A204.1 (cell line): Measurements from ENCODE around the gene CGB1.
"Not testable (repeated sequence)": the region's sequence is repeated elsewhere in the genome, so short reads cannot be mapped to it uniquely, and the experiment has no call there.

Source experiments
- FAIRE-seq: peaks from 2 replicates; lab custom pipeline; 2012; peaks lifted over from hg19 to GRCh38; lab: Jason Lieb, UNC

The CGB1 gene

DNA sequence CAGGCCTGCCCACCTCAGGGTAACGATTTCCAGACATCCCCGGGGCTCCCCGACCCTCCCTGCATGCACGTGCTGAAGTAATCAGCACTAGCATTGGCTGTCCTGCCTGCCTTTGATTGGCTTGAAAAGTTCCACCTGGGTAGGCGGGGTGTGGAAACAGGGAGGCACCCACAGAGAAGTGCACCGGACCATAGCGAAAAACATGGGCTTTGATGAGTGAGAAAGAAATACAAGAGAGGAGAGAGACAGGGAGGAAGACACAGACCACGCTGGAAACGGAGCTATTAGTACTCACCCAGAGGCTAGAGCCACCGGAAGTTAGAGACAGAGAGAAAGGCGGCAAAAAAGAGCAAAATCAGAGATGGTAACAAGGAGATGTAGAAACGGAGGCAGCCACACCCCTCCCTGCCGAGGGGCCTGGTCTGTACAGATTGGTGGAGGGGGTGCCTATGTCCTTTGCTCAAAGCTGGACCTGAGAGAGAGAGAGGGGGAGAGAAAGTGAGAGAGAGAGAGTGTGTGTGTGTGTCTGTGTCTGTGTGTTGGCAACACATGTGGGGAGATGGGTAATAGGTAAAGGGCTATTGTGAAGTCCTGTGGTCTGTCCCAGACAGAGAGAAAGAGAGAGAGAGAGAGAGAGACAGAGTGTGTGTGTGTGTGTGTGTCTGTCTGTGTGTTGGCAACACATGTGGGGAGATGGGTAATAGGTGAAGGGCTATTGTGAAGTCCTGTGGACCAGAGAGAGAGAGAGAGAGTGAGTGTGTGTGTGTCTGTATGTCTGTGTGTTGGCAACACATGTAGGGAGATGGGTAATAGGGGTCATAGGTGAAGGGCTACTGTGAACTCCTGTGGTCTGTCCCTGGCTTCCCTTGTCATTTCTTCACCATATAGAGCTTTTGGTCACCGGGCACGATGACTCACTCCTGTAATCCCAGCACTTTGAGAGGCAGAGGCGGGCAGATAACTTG is 15.5 kb downstream of the CGB1 start:
- FAIRE-seq, result no peak

DNA sequence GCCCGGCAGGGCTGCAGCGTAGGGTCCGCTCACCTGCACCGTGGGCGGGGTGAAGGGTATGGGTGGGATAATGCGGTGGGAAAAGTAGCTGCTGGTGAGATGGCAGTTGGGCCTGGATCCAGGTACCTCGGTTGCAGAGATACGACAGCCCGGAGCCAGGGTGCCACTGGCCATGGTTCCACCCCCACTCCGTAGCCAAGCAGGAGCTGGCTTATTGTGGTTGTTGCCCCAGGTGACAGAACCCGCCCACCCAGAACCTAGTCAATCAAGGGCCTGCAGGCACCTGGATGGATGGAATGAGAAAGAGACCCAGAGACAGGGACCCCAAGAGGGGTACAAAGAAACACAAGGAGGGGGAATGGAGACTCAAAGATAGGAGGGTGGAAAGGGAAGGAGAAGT is 16.4 kb downstream of the CGB1 start:
- no peak for FAIRE-seq

GRCh38 chr19:49019242-49019932 is 17.3 kb downstream of the CGB1 start:
- no peak for FAIRE-seq

GRCh38 chr19:49018388-49019241 is 18.1 kb downstream of the CGB1 start:
- FAIRE-seq, result not testable (repeated sequence)

DNA sequence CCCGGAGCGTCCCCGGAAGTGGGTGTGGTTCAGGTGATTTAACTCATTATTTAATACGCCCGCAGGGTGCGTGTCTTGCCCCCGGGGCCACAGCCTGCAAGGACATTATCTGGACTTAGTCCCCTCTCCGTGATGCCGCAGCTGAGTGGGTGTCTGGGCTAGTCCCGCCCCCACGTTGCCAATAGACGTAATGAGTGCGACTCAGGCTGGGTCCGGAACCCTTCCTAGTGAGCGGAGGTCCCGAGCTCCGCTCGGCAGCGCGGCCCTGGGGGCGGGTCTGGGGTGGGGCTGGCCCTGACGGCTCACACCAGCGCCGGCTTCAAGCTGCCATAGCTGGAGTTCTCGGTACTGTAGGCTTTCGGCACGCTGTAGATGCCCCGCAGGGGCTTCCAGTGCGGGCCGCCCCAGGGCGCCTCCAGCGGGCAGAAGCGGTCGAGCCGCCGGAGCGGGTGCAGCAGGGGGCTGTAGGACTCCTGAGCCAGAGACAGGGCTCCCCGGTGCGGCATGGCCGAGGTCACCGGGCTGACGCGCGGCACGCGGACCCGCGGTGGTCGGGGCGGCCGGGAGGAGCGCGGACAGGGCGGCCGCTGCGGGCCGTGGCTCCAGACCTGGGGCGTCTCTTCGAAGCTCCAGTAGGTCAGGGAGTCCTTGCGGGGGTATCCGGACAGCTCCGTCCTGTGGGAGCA is 18.9 kb downstream of the CGB1 start:
- FAIRE-seq, result no peak

DNA sequence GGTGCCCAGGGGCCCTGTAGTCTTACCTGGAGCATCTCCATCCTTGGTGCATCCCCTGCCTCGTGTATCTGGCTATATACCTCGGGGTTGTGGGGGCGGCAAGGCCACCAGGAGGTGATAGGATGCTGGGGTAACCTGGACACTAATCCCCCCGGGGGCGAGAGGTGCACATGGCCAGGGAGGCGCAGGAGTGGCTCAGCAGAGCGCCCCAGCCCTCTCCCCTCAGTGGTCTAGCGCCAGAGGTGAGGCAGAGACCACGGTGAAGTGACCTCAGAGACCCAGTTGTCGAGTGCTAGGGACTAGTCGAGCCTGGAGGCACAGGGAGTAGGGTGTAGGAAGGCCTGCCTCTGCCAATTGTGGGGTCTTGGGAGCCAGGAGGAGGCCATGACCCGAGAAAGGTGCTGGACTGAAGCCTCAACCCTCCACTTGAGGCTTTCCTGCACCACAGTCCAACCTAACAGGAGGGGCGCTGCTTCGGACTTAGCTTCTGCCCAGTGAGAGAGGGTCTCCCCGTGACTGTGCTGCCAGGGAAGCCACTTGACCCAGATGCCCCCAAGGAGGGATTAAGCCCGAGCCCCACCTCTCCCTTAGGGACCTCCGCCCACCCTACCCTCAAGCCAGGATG is 19.5 kb downstream of the CGB1 start, which contains the start of gene LHB:
TSS of gene LHB (minus strand) at position 51 of the 625 bp plus-strand sequence. CDS start at position 41, 10 bp downstream.
- FAIRE-seq, result no peak

DNA sequence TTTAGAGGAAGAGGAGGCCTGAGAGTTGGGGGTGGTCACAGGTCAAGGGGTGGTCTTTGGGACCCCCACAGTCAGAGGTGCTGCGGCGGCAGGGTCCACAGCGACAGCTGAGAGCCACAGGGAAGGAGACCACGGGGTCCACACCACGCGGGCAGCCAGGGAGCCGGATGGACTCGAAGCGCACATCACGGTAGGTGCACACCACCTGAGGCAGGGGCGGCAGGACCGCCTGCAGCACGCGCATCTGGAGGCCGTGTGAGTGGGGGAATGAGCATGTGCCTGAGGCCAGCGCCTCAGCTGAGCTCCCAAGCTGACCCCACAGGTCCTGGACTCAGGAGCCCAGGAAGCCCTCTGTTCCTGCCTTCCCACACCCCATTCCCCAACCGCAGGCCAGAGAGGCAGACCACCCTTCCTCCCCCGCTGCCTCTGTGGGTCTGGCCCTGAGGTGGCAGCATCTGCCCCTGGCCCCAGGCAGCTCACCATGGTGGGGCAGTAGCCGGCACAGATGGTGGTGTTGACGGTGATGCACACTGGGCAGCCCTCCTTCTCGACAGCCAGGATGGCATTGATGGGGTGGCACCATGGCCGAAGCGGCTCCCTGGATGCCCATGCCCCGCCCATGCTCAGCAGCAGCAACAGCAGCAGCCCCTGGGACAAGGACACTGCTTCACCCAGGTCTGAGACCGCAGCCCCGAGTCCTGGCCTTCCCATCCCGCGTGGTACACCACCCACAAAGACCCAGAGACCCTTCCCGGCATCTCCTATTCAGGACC is 20.4 kb downstream of the CGB1 start:
- no peak for FAIRE-seq

- FAIRE-seq, result no peak
Measured at GRCh38 chr19:49014870-49015255, 21.8 kb downstream of the CGB1 start.

DNA sequence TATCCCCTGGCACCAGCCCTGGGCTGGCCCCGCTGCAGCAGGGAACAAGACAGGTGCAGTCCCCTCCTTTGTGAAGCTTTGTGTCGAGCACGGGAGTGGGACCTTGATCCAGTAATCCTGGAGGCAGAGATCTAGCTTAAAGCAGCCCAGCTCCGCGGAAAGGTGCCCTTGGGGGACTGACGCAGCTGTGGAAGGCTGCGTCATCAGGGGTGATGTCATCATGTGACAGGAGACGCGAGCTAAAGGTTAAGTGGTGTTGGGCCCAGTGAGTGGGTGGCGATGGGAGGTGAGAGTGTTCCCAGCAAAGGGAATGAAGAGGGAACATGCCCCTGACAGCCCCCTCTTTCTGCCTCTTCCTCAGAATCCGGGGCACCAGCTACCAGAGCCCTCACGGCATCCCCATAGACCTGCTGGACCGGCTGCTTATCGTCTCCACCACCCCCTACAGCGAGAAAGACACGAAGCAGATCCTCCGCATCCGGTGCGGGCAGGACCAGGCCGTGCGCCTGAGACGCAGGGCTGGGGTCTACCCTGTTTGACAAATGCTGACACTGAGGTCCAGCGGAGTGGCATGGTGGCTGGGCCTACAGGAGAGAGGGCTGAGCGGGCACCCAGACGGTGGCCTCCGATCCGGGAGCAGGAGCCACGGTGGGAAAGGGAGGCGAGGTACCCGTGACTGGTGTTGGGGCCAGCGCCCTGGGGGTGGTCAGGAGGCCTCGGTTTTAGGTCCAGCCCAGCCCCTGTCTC is 22.4 kb downstream of the CGB1 start:
- FAIRE-seq, result no peak

GRCh38 chr19:49011194-49011593 is 25.5 kb downstream of the CGB1 start:
- no peak for FAIRE-seq

DNA sequence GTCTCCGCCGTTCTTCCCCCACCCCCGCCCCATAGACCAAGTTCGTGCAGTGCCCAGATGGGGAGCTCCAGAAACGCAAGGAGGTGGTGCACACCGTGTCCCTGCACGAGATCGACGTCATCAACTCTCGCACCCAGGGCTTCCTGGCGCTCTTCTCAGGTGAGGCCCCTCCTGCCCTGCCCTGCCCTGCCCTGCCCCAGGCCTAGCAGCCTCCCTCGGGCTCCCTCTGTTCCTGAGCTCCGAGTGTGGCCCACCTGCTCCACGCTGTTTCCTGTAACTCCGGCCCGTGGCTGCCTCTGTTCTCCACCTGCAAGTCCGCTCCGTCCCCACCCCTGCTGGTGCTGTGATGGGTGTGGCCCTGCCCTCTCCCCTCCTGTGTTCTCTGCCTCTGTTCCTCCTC is 26.2 kb downstream of the CGB1 start:
- no peak for FAIRE-seq

GRCh38 chr19:49009828-49010227 is 26.9 kb downstream of the CGB1 start:
- FAIRE-seq, result no peak

- no peak for FAIRE-seq
Measured at GRCh38 chr19:49006905-49007304, 29.8 kb downstream of the CGB1 start.

- no peak for FAIRE-seq
Measured at GRCh38 chr19:49004964-49005614, 31.6 kb downstream of the CGB1 start.

DNA sequence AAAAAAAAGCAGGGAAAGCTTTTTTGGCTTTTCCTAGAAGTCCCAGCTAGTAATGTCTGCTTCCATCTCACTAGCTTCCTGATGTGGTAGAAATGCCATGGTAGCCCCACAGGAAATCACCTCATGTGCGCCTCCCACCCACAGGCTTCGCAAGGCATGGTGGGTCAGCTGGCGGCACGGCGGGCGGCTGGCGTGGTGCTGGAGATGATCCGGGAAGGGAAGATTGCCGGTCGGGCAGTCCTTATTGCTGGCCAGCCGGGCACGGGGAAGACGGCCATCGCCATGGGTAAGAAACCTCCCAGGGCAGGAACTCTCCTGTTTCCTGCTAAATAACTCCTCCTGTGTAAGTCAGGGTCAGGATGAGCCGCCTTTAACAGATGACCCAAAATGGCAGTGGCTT is 32.6 kb downstream of the CGB1 start:
- FAIRE-seq, result no peak

- FAIRE-seq, result no peak
Measured at GRCh38 chr19:48999481-49000325, 37.0 kb downstream of the CGB1 start.

DNA sequence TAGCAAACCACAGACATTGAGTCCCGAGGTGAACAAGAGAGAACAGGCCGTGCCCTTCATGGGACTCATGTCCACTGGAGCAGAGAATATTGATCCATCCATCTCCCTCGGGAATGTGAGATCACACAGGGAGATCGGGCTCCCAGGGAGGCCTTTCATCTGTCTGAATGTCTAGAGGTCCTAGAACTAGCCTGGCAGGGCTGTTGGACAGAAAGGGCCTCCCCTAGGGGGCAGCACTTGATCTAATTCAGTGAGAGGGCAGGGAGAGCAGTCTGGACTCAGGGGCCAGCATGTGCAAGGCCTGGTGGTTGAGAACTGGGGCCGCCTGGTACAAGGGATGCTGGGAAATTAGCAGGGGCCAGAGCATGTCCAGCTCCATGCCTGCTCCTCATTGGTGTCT is 38.7 kb downstream of the CGB1 start:
- no peak for FAIRE-seq

DNA sequence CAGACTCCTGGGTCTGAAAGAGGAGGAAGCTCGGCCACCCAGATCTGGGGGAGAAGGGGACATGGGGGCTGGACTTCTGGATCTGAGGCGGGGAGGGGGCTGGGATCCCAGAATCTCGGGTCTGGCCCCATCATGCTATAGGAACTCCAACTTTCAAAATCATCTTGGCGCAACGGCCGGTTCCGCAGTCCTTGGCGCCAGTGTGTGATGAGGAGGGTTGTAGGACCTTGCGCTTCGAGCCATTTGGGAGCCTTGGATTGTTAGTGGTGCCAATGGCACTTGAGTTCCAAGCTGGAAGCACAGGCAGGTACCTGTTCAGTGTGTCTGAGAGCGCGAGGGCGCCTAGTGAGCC is 42.7 kb downstream of the CGB1 start:
- no peak for FAIRE-seq
